WERI-Rb-1 (cell line): Measurements from ENCODE around the gene ADAMTS13.

Source experiments
- DNase-seq: peaks from one replicate; pipeline ENCODE4 v3.0.0-alpha.2; 2020
- H3K27ac ChIP-seq: fragments of 250-450 bp; sonication (Bioruptor Pico); 2 replicates; pipeline ENCODE4 v1.5.1; 2020; ENCODE audit warnings: mild to moderate bottlenecking, moderate library complexity
- H3K27me3 ChIP-seq: fragments of 250-450 bp; sonication (Bioruptor Pico); 2 replicates; pipeline ENCODE4 v1.5.1; 2021; ENCODE audit warnings: mild to moderate bottlenecking, low read depth, moderate library complexity; ENCODE audit not compliant: insufficient read depth, severe bottlenecking
- H3K36me3 ChIP-seq: fragments of 250-450 bp; sonication (Bioruptor Pico); 2 replicates; pipeline ENCODE4 v1.5.1; 2020; ENCODE audit warnings: mild to moderate bottlenecking, moderate library complexity
- H3K4me3 ChIP-seq: 2 replicates; pipeline ENCODE4 v1.5.1; 2011; ENCODE audit warnings: low read depth, mild to moderate bottlenecking, control low read depth, low read length
- H3K9me3 ChIP-seq: fragments of 250-450 bp; sonication (Bioruptor Pico); 2 replicates; pipeline ENCODE4 v1.5.1; 2021; ENCODE audit warnings: mild to moderate bottlenecking, moderate library complexity; ENCODE audit not compliant: severe bottlenecking
- TF ChIP-seq, protein P1 (sequence below): IDR thresholded peaks from 2 replicates; pipeline ENCODE4 v1.5.1; 2011; ENCODE audit warnings: low read depth, mild to moderate bottlenecking, control low read depth, inconsistent platforms, low read length

ADAMTS13 gene

DNA sequence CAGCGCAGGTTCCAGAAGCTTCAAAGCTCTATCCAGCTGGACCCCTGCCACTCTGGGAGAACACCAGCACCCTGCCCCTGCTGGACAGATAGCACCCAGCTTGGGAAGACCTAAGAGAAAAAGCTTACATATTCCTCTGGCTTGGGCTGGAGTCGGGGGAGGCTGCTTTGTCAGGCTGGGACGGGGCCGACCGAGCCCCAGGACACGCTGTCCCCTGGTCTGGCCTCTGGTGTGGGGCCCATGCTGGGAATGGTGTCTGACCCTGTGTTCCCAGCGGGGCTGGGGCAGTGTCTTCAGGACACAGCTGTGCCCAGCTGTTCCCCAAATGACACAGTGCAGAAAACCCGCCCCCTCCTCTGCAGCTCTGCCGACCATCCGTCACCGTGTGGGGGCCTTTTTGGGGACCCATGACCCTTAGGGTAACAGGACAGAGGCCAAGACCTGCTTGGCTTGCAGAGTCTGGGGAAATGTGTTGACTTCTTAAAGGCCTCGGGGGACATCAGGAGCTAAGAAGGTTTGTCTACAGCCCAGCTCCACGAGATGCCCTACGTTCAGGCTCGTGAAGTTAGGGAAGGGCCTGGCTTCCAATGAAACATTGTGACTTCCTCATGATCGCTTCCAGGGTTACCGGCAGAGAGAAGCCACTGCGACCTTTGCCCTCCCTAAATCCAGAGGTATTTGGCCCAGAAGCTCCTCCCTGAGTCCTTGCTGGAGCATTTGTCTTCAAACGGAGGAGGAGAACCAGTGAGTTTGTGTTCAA is 77.1 kb downstream of the ADAMTS13 start:
- Histone ChIP-seq H3K4me3 (no peak overlapping the region), H3K36me3 (no peaks in the 10 kb centered on the region), H3K27me3 (no peaks in the 10 kb centered on the region), H3K27ac (no peak overlapping the region), H3K9me3 (no peaks in the 10 kb centered on the region)
- TF ChIP-seq, protein P1, sequence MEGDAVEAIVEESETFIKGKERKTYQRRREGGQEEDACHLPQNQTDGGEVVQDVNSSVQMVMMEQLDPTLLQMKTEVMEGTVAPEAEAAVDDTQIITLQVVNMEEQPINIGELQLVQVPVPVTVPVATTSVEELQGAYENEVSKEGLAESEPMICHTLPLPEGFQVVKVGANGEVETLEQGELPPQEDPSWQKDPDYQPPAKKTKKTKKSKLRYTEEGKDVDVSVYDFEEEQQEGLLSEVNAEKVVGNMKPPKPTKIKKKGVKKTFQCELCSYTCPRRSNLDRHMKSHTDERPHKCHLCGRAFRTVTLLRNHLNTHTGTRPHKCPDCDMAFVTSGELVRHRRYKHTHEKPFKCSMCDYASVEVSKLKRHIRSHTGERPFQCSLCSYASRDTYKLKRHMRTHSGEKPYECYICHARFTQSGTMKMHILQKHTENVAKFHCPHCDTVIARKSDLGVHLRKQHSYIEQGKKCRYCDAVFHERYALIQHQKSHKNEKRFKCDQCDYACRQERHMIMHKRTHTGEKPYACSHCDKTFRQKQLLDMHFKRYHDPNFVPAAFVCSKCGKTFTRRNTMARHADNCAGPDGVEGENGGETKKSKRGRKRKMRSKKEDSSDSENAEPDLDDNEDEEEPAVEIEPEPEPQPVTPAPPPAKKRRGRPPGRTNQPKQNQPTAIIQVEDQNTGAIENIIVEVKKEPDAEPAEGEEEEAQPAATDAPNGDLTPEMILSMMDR, result no peak
- DNase-seq, result no peak

DNA sequence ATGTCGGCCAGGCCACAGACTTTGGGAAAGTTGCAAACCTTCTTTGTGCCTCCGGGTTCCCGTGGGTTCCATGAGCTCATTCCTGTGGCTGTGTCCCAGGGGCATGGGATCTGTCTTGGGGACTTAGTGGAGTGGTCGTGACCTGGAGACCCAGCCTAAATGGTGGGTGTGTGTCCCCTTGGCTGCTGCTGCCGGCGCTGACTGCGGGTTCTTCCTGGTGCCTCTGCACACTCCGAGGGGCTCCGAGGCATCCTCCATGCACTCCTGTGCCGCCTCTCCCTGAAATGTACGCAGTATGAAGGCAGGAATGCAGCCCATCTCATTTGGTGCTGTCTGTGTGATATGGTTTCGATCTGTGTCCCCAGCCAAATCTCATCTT is 77.7 kb downstream of the ADAMTS13 start:
- H3K27me3 ChIP-seq, result no peaks in the 10 kb centered on the region
- no peak overlapping the region for H3K4me3 ChIP-seq
- no peaks in the 10 kb centered on the region for H3K9me3 ChIP-seq
- H3K27ac ChIP-seq, result no peak overlapping the region
- TF ChIP-seq, protein P1, result no peak
- DNase-seq, result no peak
- H3K36me3 ChIP-seq, result no peaks in the 10 kb centered on the region

DNA sequence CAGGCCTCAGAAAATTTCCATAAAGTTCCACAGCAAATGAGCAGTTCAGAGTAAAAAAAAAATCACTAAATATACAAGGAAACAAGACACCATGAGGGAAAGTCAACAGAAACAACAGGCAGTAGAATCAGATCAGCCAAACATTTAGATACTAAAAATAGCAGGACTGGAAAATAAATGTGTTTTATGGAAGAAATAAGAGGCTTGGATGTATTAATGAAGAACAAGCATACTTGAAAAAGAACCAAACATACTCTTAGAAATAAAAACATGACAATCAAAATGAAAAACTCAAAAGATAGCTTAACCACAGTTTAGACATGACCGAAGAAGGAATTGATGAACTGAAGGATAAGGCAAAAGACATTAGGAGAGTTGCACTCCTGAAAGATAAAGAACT is 79.9 kb downstream of the ADAMTS13 start:
- no peaks in the 10 kb centered on the region for H3K36me3 ChIP-seq
- DNase-seq, result no peak
- no peak overlapping the region for H3K27ac ChIP-seq
- TF ChIP-seq, protein P1, result no peak
- H3K27me3 ChIP-seq, result no peaks in the 10 kb centered on the region
- H3K9me3 ChIP-seq, result no peaks in the 10 kb centered on the region
- H3K4me3 ChIP-seq, result no peak overlapping the region

DNA sequence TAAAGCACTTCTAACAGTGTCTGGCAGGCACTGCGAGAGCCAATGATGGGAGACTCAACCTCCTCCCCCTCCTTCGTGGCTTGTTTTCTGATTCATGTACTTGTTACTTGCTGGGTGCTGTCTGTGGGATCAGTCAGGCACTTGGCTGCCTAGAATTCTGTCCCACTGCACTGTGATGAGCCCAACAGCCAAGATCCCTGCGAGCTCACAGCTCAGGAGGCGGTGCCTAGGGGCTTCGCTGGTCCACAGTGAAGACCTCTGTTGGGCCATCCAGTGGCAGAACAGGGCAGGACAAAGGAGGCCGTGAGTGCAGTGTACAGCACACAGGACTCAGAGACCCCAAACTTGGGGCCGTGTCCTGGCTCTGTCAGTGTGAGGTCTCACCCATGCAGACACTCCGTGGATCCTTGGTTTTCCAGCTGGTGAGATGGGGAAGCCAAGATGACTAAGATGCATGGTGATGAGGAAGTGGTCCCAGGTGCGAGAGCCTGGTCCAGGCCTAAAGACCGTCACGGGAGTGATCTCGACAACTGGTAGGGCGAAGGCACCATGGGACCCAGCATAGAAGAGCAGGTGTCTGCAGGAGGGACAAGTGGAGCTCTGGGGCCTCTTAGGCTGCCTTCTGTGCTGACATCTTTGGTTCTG is 83.1 kb downstream of the ADAMTS13 start:
- Histone ChIP-seq H3K27me3 (no peaks in the 10 kb centered on the region), H3K27ac (no peak overlapping the region), H3K36me3 (no peaks in the 10 kb centered on the region), H3K9me3 (no peaks in the 10 kb centered on the region), H3K4me3 (no peak overlapping the region)
- TF ChIP-seq, protein P1, result no peak
- DNase-seq, result no peak

DNA sequence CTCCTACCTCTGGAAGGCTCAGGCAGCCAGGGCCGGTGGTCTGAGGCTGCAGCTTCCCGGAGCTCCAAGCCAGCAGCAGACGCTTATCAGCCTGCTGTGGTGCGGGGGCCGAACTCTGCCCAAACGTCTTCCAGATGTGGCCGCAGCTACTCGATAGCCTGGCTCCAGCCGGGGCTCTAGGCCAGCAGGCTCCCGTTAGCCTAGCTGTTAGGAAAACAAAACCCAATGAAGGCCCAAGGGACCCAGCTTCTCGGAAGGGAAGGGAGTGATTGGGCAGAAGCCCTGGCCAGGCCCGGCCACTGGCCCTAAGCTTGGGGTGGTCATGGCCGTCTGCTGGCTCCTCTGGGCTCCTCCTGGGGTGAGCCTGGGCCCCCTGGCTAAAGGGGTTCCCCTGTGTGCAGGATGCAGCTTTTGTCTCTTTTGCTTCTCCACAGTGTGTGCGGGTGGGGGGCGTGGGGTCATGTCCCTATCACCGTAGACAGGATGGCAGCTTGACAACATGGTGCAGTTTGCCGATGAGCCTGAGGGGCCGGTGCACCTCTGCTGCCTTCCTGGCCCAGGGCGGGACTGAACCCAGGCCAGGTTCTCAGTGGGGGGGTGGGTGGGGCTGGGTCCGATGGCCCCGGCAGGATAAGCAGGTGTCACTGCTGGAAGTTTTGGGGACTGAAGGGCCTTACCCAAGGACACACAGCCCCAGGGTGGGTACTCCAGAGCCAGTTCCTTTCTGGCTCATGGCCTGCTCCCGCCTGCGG is 83.9 kb downstream of the ADAMTS13 start:
- no peak for DNase-seq
- Histone ChIP-seq H3K4me3 (no peak overlapping the region), H3K27ac (no peak overlapping the region), H3K9me3 (no peaks in the 10 kb centered on the region), H3K36me3 (no peaks in the 10 kb centered on the region), H3K27me3 (no peaks in the 10 kb centered on the region)
- TF ChIP-seq, protein P1, result no peak
